HepG2 (cell line): ENCODE measurements around the gene WLS. TPM values are rescaled to one million over a fixed set of nuclear protein-coding genes. Genes with fewer than 3 reads are reported as not detected.

Experiments
- ATAC-seq: fragments of 200-7000 bp; cut with Tn5 transposase; 3 replicates; pipeline ENCODE4 v1.9.1; 2020; ENCODE audit warnings: mild to moderate bottlenecking, moderate library complexity
- BruUV-seq: library from RNA; stranded (reverse); fragments of 400-500 nt; replicated peaks from 2 replicates; lab custom pipeline; 2021; lab: Mats Ljungman, UMichigan
- CTCF ChIA-PET: fragments of 300-600 bp; formaldehyde crosslinking; extraction: SDS; loops from one replicate; lab custom pipeline; 2021; ENCODE audit warnings: low total read pairs, inconsistent platforms, low intra/inter-chr PET ratio; lab: Yijun Ruan, JAX
- POLR2A ChIA-PET: fragments of 350-600 bp; sonication (Branson Sonifier 250); formaldehyde crosslinking; loops from one replicate; lab custom pipeline; 2020; ENCODE audit warnings: antibody characterized with exemption, inconsistent platforms; lab: Yijun Ruan, JAX
- DNase-seq: peaks from one replicate; pipeline ENCODE4 v3.0.0-alpha.2; 2015; ENCODE audit warnings: low spot score
- FAIRE-seq: peaks from 3 replicates; lab custom pipeline; 2011; peaks lifted over from hg19 to GRCh38; lab: Jason Lieb, UNC
- H2AFZ ChIP-seq: one replicate; pipeline ENCODE4 v1.6.1; 2011; ENCODE audit warnings: low read length, inconsistent platforms
- H3K27ac ChIP-seq: fragments of 300-600 bp; 3 replicates; pipeline ENCODE4 v1.8.0; 2011; ENCODE audit warnings: mixed run types, mild to moderate bottlenecking, mixed read lengths, low read length, inconsistent platforms; ENCODE audit not compliant: insufficient read depth; ENCODE audit errors: extremely low read length
- H3K27me3 ChIP-seq, 2 experiments: fragments of 200-600 bp in 1 of 2; 2 replicates in 1 of 2; 3 replicates in 1 of 2; pipeline versions ENCODE4 v1.6.0 to v1.8.0; 2011; ENCODE audit warnings: low read length in 2 of 2, mild to moderate bottlenecking in 2 of 2, moderate library complexity in 2 of 2, inconsistent platforms in 1 of 2; ENCODE audit not compliant: insufficient read depth in 2 of 2, control insufficient read depth in 1 of 2
- H3K36me3 ChIP-seq, 2 experiments: fragments of 200-600 bp in 1 of 2; replicated peaks in 1 of 2; 2 replicates in 1 of 2; 3 replicates in 1 of 2; pipeline versions ENCODE4 v1.5.1 to v1.8.0; 2011; ENCODE audit warnings: low read length in 2 of 2, inconsistent platforms in 1 of 2; ENCODE audit not compliant: insufficient read depth in 2 of 2, control insufficient read depth in 1 of 2
- H3K4me1 ChIP-seq: 2 replicates; pipeline ENCODE4 v1.5.1; 2012; ENCODE audit warnings: low read length, inconsistent platforms; ENCODE audit not compliant: insufficient read depth
- H3K4me2 ChIP-seq: 2 replicates; pipeline ENCODE4 v1.6.0; 2011; ENCODE audit warnings: low read depth, low read length, inconsistent platforms
- H3K4me3 ChIP-seq, 3 experiments: fragments of 200-600 bp in 1 of 3; sonication (generic), shearing (Covaris generic) in 1 of 3; replicated peaks in 1 of 3; 2 replicates each; pipeline ENCODE4 v1.5.1; 2011 to 2016; ENCODE audit warnings: low read length in 3 of 3, inconsistent platforms in 2 of 3, low read depth in 2 of 3, mild to moderate bottlenecking in 2 of 3, control low read depth in 1 of 3, mixed read lengths in 1 of 3; ENCODE audit not compliant: insufficient read depth in 1 of 3
- H3K79me2 ChIP-seq: one replicate; pipeline ENCODE4 v1.6.1; 2011; ENCODE audit warnings: low read length, inconsistent platforms; ENCODE audit not compliant: insufficient read depth
- H3K9ac ChIP-seq: 2 replicates; pipeline ENCODE4 v1.6.0; 2011; ENCODE audit warnings: mild to moderate bottlenecking, low read depth, low read length, inconsistent platforms; ENCODE audit not compliant: insufficient read depth
- H3K9me3 ChIP-seq: 2 replicates; pipeline ENCODE4 v1.5.1; 2012; ENCODE audit warnings: mild to moderate bottlenecking, low read length
- H4K20me1 ChIP-seq: 2 replicates; pipeline ENCODE4 v1.6.0; 2011; ENCODE audit warnings: inconsistent platforms, mild to moderate bottlenecking, low read length, moderate library complexity; ENCODE audit not compliant: insufficient read depth
- BRCA1 ChIP-seq: sonication (generic); formaldehyde crosslinking; IDR thresholded peaks from 2 replicates; pipeline ENCODE4 v1.4.0; 2020; ENCODE audit warnings: missing genetic modification reagents
- CBX5 ChIP-seq: sonication (generic); formaldehyde crosslinking; IDR thresholded peaks from 2 replicates; pipeline ENCODE4 v1.4.0; 2020; ENCODE audit warnings: missing genetic modification reagents, borderline replicate concordance
- DNMT3B ChIP-seq: conservative IDR thresholded peaks from 2 replicates; pipeline ENCODE4 v1.6.1; 2016; ENCODE audit warnings: missing biosample characterization, control low read depth
- HMG20A ChIP-seq: IDR thresholded peaks from 2 replicates; pipeline ENCODE4 v1.6.1; 2016; ENCODE audit warnings: borderline replicate concordance
- NFE2L1 ChIP-seq: sonication (generic); formaldehyde crosslinking; IDR thresholded peaks from 2 replicates; pipeline ENCODE4 v1.4.0; 2020; ENCODE audit warnings: missing genetic modification reagents, mild to moderate bottlenecking, borderline replicate concordance
- NFYC ChIP-seq: IDR thresholded peaks from 2 replicates; pipeline ENCODE4 v1.6.1; 2016; ENCODE audit warnings: missing genetic modification reagents, missing compliant biosample characterization
- STAT6 ChIP-seq: sonication (generic); formaldehyde crosslinking; IDR thresholded peaks from 2 replicates; pipeline ENCODE4 v1.4.0; 2020; ENCODE audit warnings: missing genetic modification reagents, mild to moderate bottlenecking, borderline replicate concordance
- ZFP36L2 ChIP-seq: sonication (generic); formaldehyde crosslinking; IDR thresholded peaks from 2 replicates; pipeline ENCODE4 v1.4.0; 2020; ENCODE audit warnings: missing genetic modification reagents
- ZNF530 ChIP-seq: sonication (generic); formaldehyde crosslinking; IDR thresholded peaks from 2 replicates; pipeline ENCODE4 v1.5.0; 2020; ENCODE audit warnings: low read depth, mild to moderate bottlenecking, missing genetic modification reagents
- ZNF563 ChIP-seq: sonication (generic); formaldehyde crosslinking; IDR thresholded peaks from 2 replicates; pipeline ENCODE4 v1.8.0; 2022; ENCODE audit warnings: mild to moderate bottlenecking, moderate library complexity, missing genetic modification reagents
- WGBS: methylation state at CpG from one replicate; pipeline ENCODE4 v1.1.6; 2017; ENCODE audit warnings: low lambda C conversion rate; 5-methylcytosine and 5-hydroxymethylcytosine counted together
- in situ Hi-C: cut with HindIII; loops from 2 replicates; pipeline ENCODE4 v1.10.0; 2017; ENCODE audit warnings: low pct_unique_long_range_greater_than_20kb; ENCODE audit not compliant: extremely low pct_ligation_motif_present
- intact Hi-C: fragments of 100-400 bp; cut with micrococcal nuclease; formaldehyde crosslinking; loops from one replicate; pipeline ENCODE4 v1.10.0; 2022; ENCODE audit not compliant: unreplicated experiment
- polyA plus RNA-seq, 8 experiments: library from polyadenylated mRNA; depleted of rRNA in 3 of 8; stranded (reverse) in 7 of 8; unstranded in 1 of 8; fragments of >200 nt; fragmentation: Illumina TruSeq in 4 of 8; extraction: Trizol in 4 of 8; gene quantifications; 2 replicates each; pipeline versions ENCODE4 v1.2.1 to v1.2.3, GENCODE V29; 2011 to 2016; ENCODE audit warnings: low read depth in 4 of 8, missing spikeins in 1 of 8, mixed read lengths in 1 of 8; ENCODE audit not compliant: insufficient read depth in 1 of 8
- total RNA-seq, 5 experiments: library from RNA; depleted of rRNA; stranded (reverse); fragments of >200 nt; fragmentation: Illumina TruSeq; extraction: Trizol; gene quantifications; 2 replicates each; pipeline ENCODE4 v1.2.3, GENCODE V29; 2016; ENCODE audit warnings: low read depth in 1 of 5
- TF ChIP-seq, protein P1 (sequence below): sonication (generic); formaldehyde crosslinking; IDR thresholded peaks from 2 replicates; pipeline ENCODE4 v1.8.1; 2023; ENCODE audit warnings: mild to moderate bottlenecking, moderate library complexity, missing genetic modification reagents

WLS gene
- total and polyA plus RNA-seq, 2 of the 13 experiments (the other 11 are each of a cell fraction or from before 2014, with no cell fraction given), result not detected

DNA sequence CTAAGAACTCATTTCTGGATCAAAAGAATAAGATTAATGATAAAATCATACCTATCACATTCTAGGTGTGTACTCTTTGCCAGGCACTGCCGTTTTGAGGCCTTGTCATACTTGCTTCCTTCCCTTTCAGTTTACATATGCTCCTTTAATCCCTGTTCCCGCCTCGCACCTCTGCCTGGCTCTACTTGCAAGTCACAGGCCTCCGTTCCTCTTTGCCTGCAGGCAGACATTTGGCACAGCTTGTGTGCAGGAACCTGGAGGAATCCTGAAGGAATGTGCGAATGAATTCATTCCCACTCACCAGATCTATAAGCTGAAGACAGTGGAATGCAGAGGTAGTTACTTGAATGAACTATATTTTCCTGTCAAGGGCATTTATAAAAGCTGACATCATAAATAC lies 13.8 kb downstream of the WLS start:
- intact Hi-C loops, result no loop called here
- Histone ChIP-seq H3K9ac (no peak overlapping the region), H3K36me3 (no peaks in the 10 kb centered on the region), H3K4me3 (no peak overlapping the region), H3K9me3 (no peaks in the 10 kb centered on the region), H3K4me2 (no peak overlapping the region), H3K79me2 (no peaks in the 10 kb centered on the region), H2AFZ (no peak overlapping the region), H4K20me1 (no peaks in the 10 kb centered on the region), H3K4me1 (no peaks in the 10 kb centered on the region), H3K27me3 (no peaks in the 10 kb centered on the region), H3K27ac (no peak overlapping the region)
- POLR2A ChIA-PET, result no interaction called here
- BruUV-seq, result no TSS peak
- under 1% methylated on average over 5 of the region's 5 CpGs for WGBS
- TF ChIP-seq DNMT3B (CRISPR knock-in tag) (no peak), ZNF530 (CRISPR knock-in tag) (no peak), NFE2L1 (CRISPR knock-in tag) (no peak), CBX5 (no peak), ZFP36L2 (CRISPR knock-in tag) (no peak), BRCA1 (CRISPR knock-in tag) (no peak), ZNF563 (CRISPR knock-in tag) (no peak), STAT6 (CRISPR knock-in tag) (no peak), HMG20A (no peak), NFYC (CRISPR knock-in tag) (no peak)
- TF ChIP-seq, protein P1, sequence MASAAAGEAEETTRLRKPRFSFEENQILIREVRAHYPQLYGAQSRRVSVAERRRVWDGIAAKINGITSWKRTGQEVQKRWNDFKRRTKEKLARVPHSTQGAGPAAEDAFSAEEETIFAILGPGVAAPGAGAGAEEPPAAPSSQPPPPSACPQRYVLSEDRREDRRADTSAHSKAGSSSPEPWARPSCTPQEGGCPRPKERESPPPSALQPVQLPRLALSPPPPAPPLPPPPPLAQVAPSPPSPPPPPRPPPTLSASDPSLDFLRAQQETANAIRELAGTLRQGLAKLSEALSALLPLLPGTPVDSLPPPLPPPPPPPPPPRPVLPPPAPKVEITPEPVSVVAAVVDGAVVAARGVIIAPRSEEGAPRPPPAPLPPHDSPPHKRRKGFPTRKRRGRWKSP (CRISPR knock-in tag), result no peak
- DNase-seq (no peak), ATAC-seq (no peak), FAIRE-seq (no peak)
- CTCF ChIA-PET, result no interaction called here
- in situ Hi-C loops, result no loop called here
